Measurements from ENCODE around the gene STRIP1. TPM values are rescaled to one million over a fixed set of nuclear protein-coding genes. Genes with fewer than 3 reads are reported as not detected.

Gene STRIP1
- polyA plus RNA-seq, 2 of the 4 experiments (the other 2 are of a cell fraction): 16.4 to 16.7 TPM

GRCh38 chr1:110004583-110004982 is 29.8 kb upstream of the STRIP1 start:
- Histone ChIP-seq H3K4me3 (peak overlapping the region; percentile 47), H3K4me2 (peak overlapping the region; percentile 96), H3K9me3 (no peaks in the 10 kb centered on the region), H3K27ac (peak overlapping the region; percentile 84 to 88), H3K4me1 (peaks cover 65% of the 10 kb centered on the region)
- TF ChIP-seq HOXB13 (CRISPR knock-in tag; IDR thresholded peaks at IDR 0.05; ENCODE audit: low read depth) (no peak), RCOR1 (IDR thresholded peaks at IDR 0.05; ENCODE audit: low read depth, low read length) (no peak), FOSB (CRISPR knock-in tag; IDR thresholded peaks at IDR 0.05) (no peak), EHMT2 (IDR thresholded peaks at IDR 0.05; ENCODE audit: low read depth) (no peak), MAZ (IDR thresholded peaks at IDR 0.05; ENCODE audit: borderline replicate concordance, low read depth, low read length) (no peak), USF2 (IDR thresholded peaks at IDR 0.05) (no peak), PHF8 (IDR thresholded peaks at IDR 0.05; ENCODE audit: borderline replicate concordance, low read depth) (no peak), NR3C1 (IDR thresholded peaks at IDR 0.05) (no peak), HMGXB4 (CRISPR knock-in tag; IDR thresholded peaks at IDR 0.05; ENCODE audit: borderline replicate concordance) (no peak)
- DNase-seq (ENCODE audit: low read depth in 1 of 2, low spot score in 1 of 2): no peak
- no peak for FAIRE-seq
- CTCF ChIA-PET: interaction anchor here (1.1 to 5.0 kb wide), 3 partner anchors 18 to 231 kb away, joined by 3 to 46 read pairs (median 4); partner anchors contain the start of gene AHCYL1
- POLR2A ChIA-PET: interaction anchor here (0.7 kb wide), 1 partner anchor 456 kb away, joined by 3 read pairs; the partner anchor contains the start of gene GNAI3
- 5% methylated on average over 1 of the region's 1 CpG for WGBS (ENCODE audit: missing lambda C conversion rate)
- peak in 1 of 2 experiments; percentile 25; a peak in 3 of 6 replicates for ATAC-seq

GRCh38 chr1:110005971-110006370 is 28.5 kb upstream of the STRIP1 start:
- peak overlapping the region; percentile 96 for H3K4me2 ChIP-seq
- CTCF ChIA-PET: interaction anchor here (0.6 to 5.0 kb wide), 8 partner anchors 9 to 233 kb away, joined by 3 to 46 read pairs (median 4); partner anchors contain the start of gene AHCYL1
- no peaks in the 10 kb centered on the region for H3K9me3 ChIP-seq
- FAIRE-seq: no peak
- no peak for TF ChIP-seq BCL3 (IDR thresholded peaks at IDR 0.05)
- TF ChIP-seq TP53 (CRISPR knock-in tag; IDR thresholded peaks at IDR 0.05): no peak
- no peak for TF ChIP-seq MAX (IDR thresholded peaks at IDR 0.05)
- TF ChIP-seq RNF2 (IDR thresholded peaks at IDR 0.05; ENCODE audit: borderline replicate concordance, low read depth): no peak
- TF ChIP-seq POLR2AphosphoS2 (conservative IDR thresholded peaks at IDR 0.05; ENCODE audit: low read length): no peak
- TF ChIP-seq HOXA7 (CRISPR knock-in tag; IDR thresholded peaks at IDR 0.05): no peak
- TF ChIP-seq PHF8 (IDR thresholded peaks at IDR 0.05; ENCODE audit: borderline replicate concordance, low read depth): no peak
- no peak for TF ChIP-seq REST (IDR thresholded peaks at IDR 0.05)
- peaks cover 53% of the 10 kb centered on the region for H3K4me1 ChIP-seq
- POLR2A ChIA-PET: no interaction called here
- H3K27ac ChIP-seq: peak overlapping the region in 1 of 2 experiments; percentile 88; a peak in 3 of 6 replicates
- ATAC-seq: no peak
- no peak for DNase-seq (ENCODE audit: low read depth in 1 of 2, low spot score in 1 of 2)
- peak overlapping the region; percentile 47 for H3K4me3 ChIP-seq
